SK-N-SH treated with all-trans-retinoic acid at 6 μM for 48 hours (cell line): ENCODE data around the gene SLPI.

Experiments used
- ATAC-seq: fragments of 200-7000 bp; cut with Tn5 transposase; 3 replicates; pipeline ENCODE4 v1.9.1; 2020; ENCODE audit warnings: mild to moderate bottlenecking, moderate library complexity
- ARNTL ChIP-seq: fragments of 450-650 bp; formaldehyde crosslinking; IDR thresholded peaks from 2 replicates; pipeline ENCODE4 v1.5.0; 2020; ENCODE audit warnings: low read depth, mild to moderate bottlenecking, moderate library complexity, borderline replicate concordance
- BACH2 ChIP-seq: fragments of 250-450 bp; sonication (Bioruptor Pico); IDR thresholded peaks from 2 replicates; pipeline ENCODE4 v1.9.0; 2021; ENCODE audit warnings: mild to moderate bottlenecking, borderline replicate concordance
- CSDC2 ChIP-seq: fragments of 250-450 bp; sonication (Bioruptor Pico); IDR thresholded peaks from 2 replicates; pipeline ENCODE4 v1.5.0; 2020; ENCODE audit warnings: mild to moderate bottlenecking, moderate library complexity
- ESRRG ChIP-seq: fragments of 250-450 bp; sonication (Bioruptor Pico); IDR thresholded peaks from 2 replicates; pipeline ENCODE4 v1.6.1; 2021; ENCODE audit warnings: mild to moderate bottlenecking
- GLIS3 ChIP-seq: fragments of 250-450 bp; sonication (Bioruptor Pico); IDR thresholded peaks from 2 replicates; pipeline ENCODE4 v1.5.0; 2020; ENCODE audit warnings: mild to moderate bottlenecking, moderate library complexity
- ISL1 ChIP-seq: fragments of 250-450 bp; sonication (Bioruptor Pico); IDR thresholded peaks from 2 replicates; pipeline ENCODE4 v2.1.2; 2022; ENCODE audit warnings: mild to moderate bottlenecking, moderate library complexity
- PPARA ChIP-seq: fragments of 250-450 bp; sonication (Bioruptor Pico); IDR thresholded peaks from 2 replicates; pipeline ENCODE4 v1.5.0; 2020; ENCODE audit warnings: mild to moderate bottlenecking, borderline replicate concordance
- RARB ChIP-seq: fragments of 250-450 bp; sonication (Bioruptor Pico); IDR thresholded peaks from 2 replicates; pipeline ENCODE4 v1.8.0; 2021; ENCODE audit warnings: mild to moderate bottlenecking, moderate library complexity
- SNAI2 ChIP-seq: fragments of 250-450 bp; sonication (Bioruptor Pico); IDR thresholded peaks from 2 replicates; pipeline ENCODE4 v1.5.0; 2020; ENCODE audit warnings: mild to moderate bottlenecking, moderate library complexity
- TCF4 ChIP-seq: fragments of 250-450 bp; sonication (Bioruptor Pico); IDR thresholded peaks from 2 replicates; pipeline ENCODE4 v1.8.0; 2021; ENCODE audit warnings: mild to moderate bottlenecking, moderate library complexity, borderline replicate concordance
- ZFP3 ChIP-seq: fragments of 250-450 bp; sonication (Bioruptor Pico); IDR thresholded peaks from 2 replicates; pipeline ENCODE4 v1.5.0; 2020; ENCODE audit warnings: mild to moderate bottlenecking, moderate library complexity
- ZNF565 ChIP-seq: fragments of 450-650 bp; formaldehyde crosslinking; conservative IDR thresholded peaks from 2 replicates; pipeline ENCODE4 v1.5.0; 2020; ENCODE audit warnings: low read depth, mild to moderate bottlenecking, moderate library complexity
- ZNF70 ChIP-seq: fragments of 450-650 bp; formaldehyde crosslinking; IDR thresholded peaks from 2 replicates; pipeline ENCODE4 v1.5.0; 2020; ENCODE audit warnings: mild to moderate bottlenecking, moderate library complexity
- ZNF8 ChIP-seq: fragments of 450-650 bp; formaldehyde crosslinking; IDR thresholded peaks from 2 replicates; pipeline ENCODE4 v1.5.0; 2020; ENCODE audit warnings: mild to moderate bottlenecking, moderate library complexity
- TF ChIP-seq, protein P1 (sequence below): fragments of 250-450 bp; sonication (Bioruptor Pico); IDR thresholded peaks from 2 replicates; pipeline ENCODE4 v1.5.1; 2021; ENCODE audit warnings: mild to moderate bottlenecking, moderate library complexity
- TF ChIP-seq, protein P2 (sequence below): fragments of 250-450 bp; sonication (Bioruptor Pico); IDR thresholded peaks from 2 replicates; pipeline ENCODE4 v1.5.0; 2020; ENCODE audit warnings: mild to moderate bottlenecking, moderate library complexity
- TF ChIP-seq, protein P3 (sequence below): fragments of 250-450 bp; sonication (Bioruptor Pico); IDR thresholded peaks from 2 replicates; pipeline ENCODE4 v1.8.0; 2021; ENCODE audit warnings: low read depth, mild to moderate bottlenecking, moderate library complexity, borderline replicate concordance
- TF ChIP-seq, protein P4 (sequence below): fragments of 250-450 bp; sonication (Bioruptor Pico); IDR thresholded peaks from 2 replicates; pipeline ENCODE4 v1.5.1; 2020; ENCODE audit warnings: low read depth, mild to moderate bottlenecking, moderate library complexity
- TF ChIP-seq, protein P5 (sequence below): fragments of 250-450 bp; sonication (Bioruptor Pico); IDR thresholded peaks from 2 replicates; pipeline ENCODE4 v1.8.0; 2020; ENCODE audit warnings: mild to moderate bottlenecking, moderate library complexity, borderline replicate concordance

Gene SLPI

DNA sequence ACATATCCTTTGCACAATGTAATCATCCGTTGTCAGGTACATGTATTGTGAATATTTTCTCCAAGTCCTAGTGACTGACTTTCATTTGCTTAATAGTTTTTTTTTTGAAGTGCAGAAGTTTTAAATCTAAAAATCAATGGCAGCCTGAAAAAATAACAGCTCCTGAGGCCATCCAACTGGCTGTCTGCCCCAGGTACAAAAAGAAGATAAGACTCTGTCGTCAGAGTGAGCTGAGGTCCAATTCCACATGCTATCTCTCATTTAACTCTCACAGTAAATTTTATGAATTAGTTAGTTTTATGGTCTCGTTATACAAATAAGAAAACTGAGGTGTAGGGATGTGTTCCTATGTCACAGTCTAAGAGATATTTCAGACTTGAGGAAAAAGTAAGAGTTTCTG, 21.0 kb upstream of the SLPI start:
- ATAC-seq, result no peak
- TF ChIP-seq ARNTL (no peak), ZNF8 (CRISPR knock-in tag) (no peak), BACH2 (CRISPR knock-in tag) (no peak), ESRRG (CRISPR knock-in tag) (no peak), RARB (no peak), PPARA (CRISPR knock-in tag) (no peak), ZNF70 (CRISPR knock-in tag) (no peak), GLIS3 (CRISPR knock-in tag) (no peak), SNAI2 (no peak), ZFP3 (CRISPR knock-in tag) (no peak), ZNF565 (CRISPR knock-in tag) (no peak), TCF4 (CRISPR knock-in tag) (no peak), CSDC2 (CRISPR knock-in tag) (no peak)
- TF ChIP-seq, protein P1, sequence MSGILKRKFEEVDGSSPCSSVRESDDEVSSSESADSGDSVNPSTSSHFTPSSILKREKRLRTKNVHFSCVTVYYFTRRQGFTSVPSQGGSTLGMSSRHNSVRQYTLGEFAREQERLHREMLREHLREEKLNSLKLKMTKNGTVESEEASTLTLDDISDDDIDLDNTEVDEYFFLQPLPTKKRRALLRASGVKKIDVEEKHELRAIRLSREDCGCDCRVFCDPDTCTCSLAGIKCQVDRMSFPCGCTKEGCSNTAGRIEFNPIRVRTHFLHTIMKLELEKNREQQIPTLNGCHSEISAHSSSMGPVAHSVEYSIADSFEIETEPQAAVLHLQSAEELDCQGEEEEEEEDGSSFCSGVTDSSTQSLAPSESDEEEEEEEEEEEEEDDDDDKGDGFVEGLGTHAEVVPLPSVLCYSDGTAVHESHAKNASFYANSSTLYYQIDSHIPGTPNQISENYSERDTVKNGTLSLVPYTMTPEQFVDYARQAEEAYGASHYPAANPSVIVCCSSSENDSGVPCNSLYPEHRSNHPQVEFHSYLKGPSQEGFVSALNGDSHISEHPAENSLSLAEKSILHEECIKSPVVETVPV (CRISPR knock-in tag), result no peak
- TF ChIP-seq, protein P2, sequence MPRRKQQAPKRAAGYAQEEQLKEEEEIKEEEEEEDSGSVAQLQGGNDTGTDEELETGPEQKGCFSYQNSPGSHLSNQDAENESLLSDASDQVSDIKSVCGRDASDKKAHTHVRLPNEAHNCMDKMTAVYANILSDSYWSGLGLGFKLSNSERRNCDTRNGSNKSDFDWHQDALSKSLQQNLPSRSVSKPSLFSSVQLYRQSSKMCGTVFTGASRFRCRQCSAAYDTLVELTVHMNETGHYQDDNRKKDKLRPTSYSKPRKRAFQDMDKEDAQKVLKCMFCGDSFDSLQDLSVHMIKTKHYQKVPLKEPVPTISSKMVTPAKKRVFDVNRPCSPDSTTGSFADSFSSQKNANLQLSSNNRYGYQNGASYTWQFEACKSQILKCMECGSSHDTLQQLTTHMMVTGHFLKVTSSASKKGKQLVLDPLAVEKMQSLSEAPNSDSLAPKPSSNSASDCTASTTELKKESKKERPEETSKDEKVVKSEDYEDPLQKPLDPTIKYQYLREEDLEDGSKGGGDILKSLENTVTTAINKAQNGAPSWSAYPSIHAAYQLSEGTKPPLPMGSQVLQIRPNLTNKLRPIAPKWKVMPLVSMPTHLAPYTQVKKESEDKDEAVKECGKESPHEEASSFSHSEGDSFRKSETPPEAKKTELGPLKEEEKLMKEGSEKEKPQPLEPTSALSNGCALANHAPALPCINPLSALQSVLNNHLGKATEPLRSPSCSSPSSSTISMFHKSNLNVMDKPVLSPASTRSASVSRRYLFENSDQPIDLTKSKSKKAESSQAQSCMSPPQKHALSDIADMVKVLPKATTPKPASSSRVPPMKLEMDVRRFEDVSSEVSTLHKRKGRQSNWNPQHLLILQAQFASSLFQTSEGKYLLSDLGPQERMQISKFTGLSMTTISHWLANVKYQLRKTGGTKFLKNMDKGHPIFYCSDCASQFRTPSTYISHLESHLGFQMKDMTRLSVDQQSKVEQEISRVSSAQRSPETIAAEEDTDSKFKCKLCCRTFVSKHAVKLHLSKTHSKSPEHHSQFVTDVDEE (CRISPR knock-in tag), result no peak
- TF ChIP-seq, protein P3, sequence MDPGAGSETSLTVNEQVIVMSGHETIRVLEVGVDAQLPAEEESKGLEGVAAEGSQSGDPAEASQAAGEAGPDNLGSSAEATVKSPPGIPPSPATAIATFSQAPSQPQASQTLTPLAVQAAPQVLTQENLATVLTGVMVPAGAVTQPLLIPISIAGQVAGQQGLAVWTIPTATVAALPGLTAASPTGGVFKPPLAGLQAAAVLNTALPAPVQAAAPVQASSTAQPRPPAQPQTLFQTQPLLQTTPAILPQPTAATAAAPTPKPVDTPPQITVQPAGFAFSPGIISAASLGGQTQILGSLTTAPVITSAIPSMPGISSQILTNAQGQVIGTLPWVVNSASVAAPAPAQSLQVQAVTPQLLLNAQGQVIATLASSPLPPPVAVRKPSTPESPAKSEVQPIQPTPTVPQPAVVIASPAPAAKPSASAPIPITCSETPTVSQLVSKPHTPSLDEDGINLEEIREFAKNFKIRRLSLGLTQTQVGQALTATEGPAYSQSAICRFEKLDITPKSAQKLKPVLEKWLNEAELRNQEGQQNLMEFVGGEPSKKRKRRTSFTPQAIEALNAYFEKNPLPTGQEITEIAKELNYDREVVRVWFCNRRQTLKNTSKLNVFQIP, result no peak
- TF ChIP-seq, protein P4, sequence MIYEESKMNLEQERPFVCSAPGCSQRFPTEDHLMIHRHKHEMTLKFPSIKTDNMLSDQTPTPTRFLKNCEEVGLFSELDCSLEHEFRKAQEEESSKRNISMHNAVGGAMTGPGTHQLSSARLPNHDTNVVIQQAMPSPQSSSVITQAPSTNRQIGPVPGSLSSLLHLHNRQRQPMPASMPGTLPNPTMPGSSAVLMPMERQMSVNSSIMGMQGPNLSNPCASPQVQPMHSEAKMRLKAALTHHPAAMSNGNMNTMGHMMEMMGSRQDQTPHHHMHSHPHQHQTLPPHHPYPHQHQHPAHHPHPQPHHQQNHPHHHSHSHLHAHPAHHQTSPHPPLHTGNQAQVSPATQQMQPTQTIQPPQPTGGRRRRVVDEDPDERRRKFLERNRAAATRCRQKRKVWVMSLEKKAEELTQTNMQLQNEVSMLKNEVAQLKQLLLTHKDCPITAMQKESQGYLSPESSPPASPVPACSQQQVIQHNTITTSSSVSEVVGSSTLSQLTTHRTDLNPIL (CRISPR knock-in tag), result no peak
- TF ChIP-seq, protein P5, sequence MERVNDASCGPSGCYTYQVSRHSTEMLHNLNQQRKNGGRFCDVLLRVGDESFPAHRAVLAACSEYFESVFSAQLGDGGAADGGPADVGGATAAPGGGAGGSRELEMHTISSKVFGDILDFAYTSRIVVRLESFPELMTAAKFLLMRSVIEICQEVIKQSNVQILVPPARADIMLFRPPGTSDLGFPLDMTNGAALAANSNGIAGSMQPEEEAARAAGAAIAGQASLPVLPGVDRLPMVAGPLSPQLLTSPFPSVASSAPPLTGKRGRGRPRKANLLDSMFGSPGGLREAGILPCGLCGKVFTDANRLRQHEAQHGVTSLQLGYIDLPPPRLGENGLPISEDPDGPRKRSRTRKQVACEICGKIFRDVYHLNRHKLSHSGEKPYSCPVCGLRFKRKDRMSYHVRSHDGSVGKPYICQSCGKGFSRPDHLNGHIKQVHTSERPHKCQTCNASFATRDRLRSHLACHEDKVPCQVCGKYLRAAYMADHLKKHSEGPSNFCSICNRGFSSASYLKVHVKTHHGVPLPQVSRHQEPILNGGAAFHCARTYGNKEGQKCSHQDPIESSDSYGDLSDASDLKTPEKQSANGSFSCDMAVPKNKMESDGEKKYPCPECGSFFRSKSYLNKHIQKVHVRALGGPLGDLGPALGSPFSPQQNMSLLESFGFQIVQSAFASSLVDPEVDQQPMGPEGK, result no peak

DNA sequence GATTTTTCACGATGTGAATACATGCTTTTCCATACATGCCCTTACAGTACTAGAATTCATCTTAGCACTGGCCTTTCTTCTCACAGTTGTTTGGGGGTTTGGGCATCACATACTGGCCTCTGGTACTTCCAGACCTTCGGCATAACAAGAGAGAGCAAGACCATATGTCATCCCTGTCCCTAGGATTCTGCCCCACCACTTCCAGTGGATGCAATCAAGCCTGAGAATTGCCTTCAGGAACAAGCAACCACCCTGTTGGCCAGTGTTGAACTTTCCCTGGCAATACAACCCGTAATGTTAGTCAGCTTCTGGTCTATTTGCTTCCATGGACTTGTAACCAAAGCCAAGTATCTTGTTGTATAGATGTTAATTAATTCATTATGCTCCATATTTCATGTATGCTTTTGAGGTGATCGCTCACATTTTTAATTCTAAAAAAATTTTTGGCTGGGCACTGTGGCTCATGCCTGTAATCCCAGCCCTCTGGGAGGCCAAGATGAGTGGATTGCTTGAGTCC, 15.4 kb upstream of the SLPI start:
- ATAC-seq, result no peak
- no peak for TF ChIP-seq ESRRG (CRISPR knock-in tag)
- TF ChIP-seq TCF4 (CRISPR knock-in tag), result no peak
- TF ChIP-seq ZNF565 (CRISPR knock-in tag), result no peak
- TF ChIP-seq, protein P2 (CRISPR knock-in tag), result no peak
- no peak for TF ChIP-seq ISL1 (CRISPR knock-in tag)
